ENCODE measurements around the gene TXNRD1.

Gene TXNRD1

DNA sequence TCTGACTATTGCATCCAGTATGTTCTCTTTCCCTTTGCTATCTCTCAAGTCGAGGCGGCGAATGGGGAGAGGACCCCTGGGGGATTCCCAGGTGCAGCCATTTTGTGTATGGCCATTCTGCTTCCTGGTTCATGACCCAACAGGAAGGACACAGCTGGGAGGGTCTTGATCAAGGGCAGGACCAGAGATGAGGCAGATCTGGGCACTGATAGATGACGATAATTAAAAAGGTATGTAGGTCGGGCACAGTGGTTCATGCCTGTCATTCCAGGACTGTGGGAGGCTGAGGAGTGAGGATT, 161.9 kb downstream of the TXNRD1 start:
- no peaks in the 10 kb centered on the region for H3K27me3 ChIP-seq
- no peak overlapping the region for H3K27ac ChIP-seq
- no peaks in the 10 kb centered on the region for H3K36me3 ChIP-seq
- no peaks in the 10 kb centered on the region for H3K9me3 ChIP-seq
- H3K4me3 ChIP-seq (ENCODE audit: low read depth in 1 of 2, low read length in 1 of 2): no peak overlapping the region
- TF ChIP-seq, protein P1, sequence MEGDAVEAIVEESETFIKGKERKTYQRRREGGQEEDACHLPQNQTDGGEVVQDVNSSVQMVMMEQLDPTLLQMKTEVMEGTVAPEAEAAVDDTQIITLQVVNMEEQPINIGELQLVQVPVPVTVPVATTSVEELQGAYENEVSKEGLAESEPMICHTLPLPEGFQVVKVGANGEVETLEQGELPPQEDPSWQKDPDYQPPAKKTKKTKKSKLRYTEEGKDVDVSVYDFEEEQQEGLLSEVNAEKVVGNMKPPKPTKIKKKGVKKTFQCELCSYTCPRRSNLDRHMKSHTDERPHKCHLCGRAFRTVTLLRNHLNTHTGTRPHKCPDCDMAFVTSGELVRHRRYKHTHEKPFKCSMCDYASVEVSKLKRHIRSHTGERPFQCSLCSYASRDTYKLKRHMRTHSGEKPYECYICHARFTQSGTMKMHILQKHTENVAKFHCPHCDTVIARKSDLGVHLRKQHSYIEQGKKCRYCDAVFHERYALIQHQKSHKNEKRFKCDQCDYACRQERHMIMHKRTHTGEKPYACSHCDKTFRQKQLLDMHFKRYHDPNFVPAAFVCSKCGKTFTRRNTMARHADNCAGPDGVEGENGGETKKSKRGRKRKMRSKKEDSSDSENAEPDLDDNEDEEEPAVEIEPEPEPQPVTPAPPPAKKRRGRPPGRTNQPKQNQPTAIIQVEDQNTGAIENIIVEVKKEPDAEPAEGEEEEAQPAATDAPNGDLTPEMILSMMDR (IDR thresholded peaks at IDR 0.05): no peak
- H3K4me1 ChIP-seq (ENCODE audit: control insufficient read depth in 1 of 2, insufficient read depth in 1 of 2, low read depth in 1 of 2, low read length in 1 of 2): peaks cover 8 to 12% of the 10 kb centered on the region in 2 experiments

- Histone ChIP-seq H3K36me3 (no peaks in the 10 kb centered on the region), H3K4me3 (ENCODE audit: low read depth in 1 of 2, low read length in 1 of 2) (no peak overlapping the region), H3K4me1 (ENCODE audit: control insufficient read depth in 1 of 2, insufficient read depth in 1 of 2, low read depth in 1 of 2, low read length in 1 of 2) (peaks cover 7 to 9% of the 10 kb centered on the region in 2 experiments), H3K27me3 (no peaks in the 10 kb centered on the region), H3K9me3 (no peaks in the 10 kb centered on the region), H3K27ac (no peak overlapping the region)
- TF ChIP-seq, protein P1 (IDR thresholded peaks at IDR 0.05): no peak
Observed at GRCh38 chr12:104378427-104378826, 162.8 kb downstream of the TXNRD1 start.

DNA sequence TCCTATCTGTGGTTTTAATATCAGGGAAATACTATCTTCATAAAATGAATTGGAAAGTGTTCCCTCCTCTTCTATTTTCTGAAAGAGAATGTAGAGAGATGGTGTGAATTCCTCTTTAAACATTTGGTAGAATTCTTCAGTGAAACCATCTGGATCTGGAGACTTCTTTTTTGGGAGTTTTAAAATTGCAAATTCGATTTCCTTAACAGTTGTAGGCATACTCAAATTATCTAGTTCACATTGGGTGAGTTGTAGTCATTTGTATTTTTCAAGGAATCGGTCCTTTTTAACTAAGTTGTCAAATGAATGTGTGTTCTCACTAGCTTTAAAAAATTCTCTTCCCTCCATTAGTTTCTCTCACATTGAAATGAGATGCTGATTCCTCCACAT, 165.8 kb downstream of the TXNRD1 start:
- Histone ChIP-seq H3K9me3 (no peaks in the 10 kb centered on the region), H3K27me3 (no peaks in the 10 kb centered on the region), H3K27ac (no peak overlapping the region), H3K4me3 (ENCODE audit: low read depth in 1 of 2, low read length in 1 of 2) (no peak overlapping the region), H3K36me3 (no peaks in the 10 kb centered on the region), H3K4me1 (ENCODE audit: control insufficient read depth in 1 of 2, insufficient read depth in 1 of 2, low read depth in 1 of 2, low read length in 1 of 2) (peaks cover 7 to 9% of the 10 kb centered on the region in 2 experiments)
- TF ChIP-seq, protein P1 (IDR thresholded peaks at IDR 0.05): no peak

- H3K4me3 ChIP-seq (ENCODE audit: low read depth in 1 of 2, low read length in 1 of 2): no peak overlapping the region
- TF ChIP-seq, protein P1 (IDR thresholded peaks at IDR 0.05): peak; percentile 88
Observed at GRCh38 chr12:104381731-104382480, 166.3 kb downstream of the TXNRD1 start.

GRCh38 chr12:104384141-104384880, 168.7 kb downstream of the TXNRD1 start:
- Histone ChIP-seq H3K4me3 (ENCODE audit: low read depth in 1 of 2, low read length in 1 of 2) (no peak overlapping the region), H3K27ac (no peak overlapping the region), H3K36me3 (no peaks in the 10 kb centered on the region), H3K4me1 (ENCODE audit: control insufficient read depth in 1 of 2, insufficient read depth in 1 of 2, low read depth in 1 of 2, low read length in 1 of 2) (peaks cover 7 to 9% of the 10 kb centered on the region in 2 experiments), H3K27me3 (no peaks in the 10 kb centered on the region), H3K9me3 (no peaks in the 10 kb centered on the region)
- TF ChIP-seq, protein P1 (IDR thresholded peaks at IDR 0.05): no peak

More at GRCh38 chr12:104381731-104382480, 166.3 kb downstream of the TXNRD1 start:
- Histone ChIP-seq H3K27ac (no peak overlapping the region), H3K27me3 (no peaks in the 10 kb centered on the region), H3K4me1 (ENCODE audit: control insufficient read depth in 1 of 2, insufficient read depth in 1 of 2, low read depth in 1 of 2, low read length in 1 of 2) (peaks cover 7 to 9% of the 10 kb centered on the region in 2 experiments), H3K36me3 (no peaks in the 10 kb centered on the region), H3K9me3 (no peaks in the 10 kb centered on the region)

Measured in neutrophil (primary cell).